Activated T-cell treated with anti-CD3 and anti-CD28 coated beads, Interleukin-2, amount 50 U/mL, for 4 hours (primary cell): Measurements from ENCODE around the gene OR56A1. TPM values are rescaled to one million over a fixed set of nuclear protein-coding genes. Genes with fewer than 3 reads are reported as not detected.
A peak's percentile ranks its signal among the peaks of the same experiment; 100 is the strongest.
"Not testable (repeated sequence)": the region's sequence is repeated elsewhere in the genome, so short reads cannot be mapped to it uniquely, and the experiment has no call there.

Experiments used
- ATAC-seq, 2 donors: fragments of 200-7000 bp; cut with Tn5 transposase; one replicate each; pipeline ENCODE4 v1.10.0; 2021
- DNase-seq: peaks from one replicate; pipeline ENCODE4 v3.0.0-alpha.2; 2020
- H3K27me3 Mint-ChIP-seq: one replicate; pipeline ENCODE4 v1.8.0; 2021; ENCODE audit warnings: low read depth, mixed read lengths
- H3K36me3 Mint-ChIP-seq: one replicate; pipeline ENCODE4 v1.8.0; 2022; ENCODE audit warnings: mixed read lengths; ENCODE audit not compliant: insufficient read depth
- H3K4me1 Mint-ChIP-seq: one replicate; pipeline ENCODE4 v1.8.0; 2021; ENCODE audit warnings: low read depth, mixed read lengths
- H3K4me3 Mint-ChIP-seq: one replicate; pipeline ENCODE4 v1.8.0; 2021; ENCODE audit warnings: mild to moderate bottlenecking, moderate library complexity, mixed read lengths
- H3K9me3 Mint-ChIP-seq: one replicate; pipeline ENCODE4 v1.8.0; 2021; ENCODE audit warnings: mixed read lengths
- total RNA-seq, 3 donors: library from RNA; stranded (reverse); gene quantifications; one replicate each; pipeline ENCODE4 v1.2.1, GENCODE V29; 2021

Gene OR56A1, protein sequence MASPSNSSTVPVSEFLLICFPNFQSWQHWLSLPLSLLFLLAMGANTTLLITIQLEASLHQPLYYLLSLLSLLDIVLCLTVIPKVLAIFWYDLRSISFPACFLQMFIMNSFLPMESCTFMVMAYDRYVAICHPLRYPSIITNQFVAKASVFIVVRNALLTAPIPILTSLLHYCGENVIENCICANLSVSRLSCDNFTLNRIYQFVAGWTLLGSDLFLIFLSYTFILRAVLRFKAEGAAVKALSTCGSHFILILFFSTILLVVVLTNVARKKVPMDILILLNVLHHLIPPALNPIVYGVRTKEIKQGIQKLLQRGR
- total RNA-seq = not detected

DNA sequence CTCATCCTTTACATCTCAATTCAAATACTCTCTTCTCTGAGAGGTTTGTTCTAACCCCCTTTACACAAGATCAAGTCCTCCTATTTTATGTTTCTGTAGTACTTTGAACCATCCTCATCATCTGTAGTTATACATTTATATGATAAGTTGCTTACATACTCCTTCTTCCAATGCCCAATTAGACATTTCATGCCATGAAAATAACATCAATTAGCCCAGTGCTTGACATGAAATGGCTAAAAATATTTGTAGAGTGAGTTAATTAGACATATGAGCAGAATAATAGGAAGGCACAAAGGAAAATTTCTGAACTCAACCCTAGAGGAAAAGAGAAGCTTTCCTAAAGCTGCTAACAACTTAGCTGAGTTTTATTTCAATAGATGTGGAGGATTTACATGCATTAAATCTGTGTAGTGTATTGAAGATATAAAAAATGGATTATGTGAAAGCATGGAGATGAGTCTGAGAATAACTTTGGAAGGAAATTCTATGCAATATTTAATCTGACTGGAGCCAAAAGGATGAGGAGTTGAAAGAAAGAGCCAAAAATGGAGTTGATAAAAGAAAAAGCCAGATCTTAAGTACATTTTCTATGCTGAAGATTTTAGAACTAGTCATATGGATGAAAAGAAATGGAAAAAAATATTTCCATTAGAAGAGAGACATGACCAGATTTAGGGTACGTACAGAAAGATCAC, at the start of gene OR56A1:
TSS of gene OR56A1 (minus strand) at position 51 of the 698 bp plus-strand sequence. CDS start 3,066 bp downstream, outside the sequence.
- no peak for ATAC-seq
- Mint-ChIP-seq H3K27me3 (peaks cover 9% of the 10 kb centered on the region), H3K4me3 (no peak within 1 kb of the TSS), H3K9me3 (no peaks in the 10 kb centered on the region), H3K36me3 (no peaks in the 10 kb centered on the region), H3K4me1 (no peaks in the 10 kb centered on the region)
- DNase-seq = no peak

GRCh38 chr11:6079463-6079862, 48.9 kb upstream of the OR56A1 start:
- Mint-ChIP-seq H3K4me1 (no peaks in the 10 kb centered on the region), H3K27me3 (peaks cover 12% of the 10 kb centered on the region), H3K4me3 (no peak overlapping the region), H3K9me3 (peaks cover 36% of the 10 kb centered on the region), H3K36me3 (no peaks in the 10 kb centered on the region)
- DNase-seq (no peak), ATAC-seq (no peak)

DNA sequence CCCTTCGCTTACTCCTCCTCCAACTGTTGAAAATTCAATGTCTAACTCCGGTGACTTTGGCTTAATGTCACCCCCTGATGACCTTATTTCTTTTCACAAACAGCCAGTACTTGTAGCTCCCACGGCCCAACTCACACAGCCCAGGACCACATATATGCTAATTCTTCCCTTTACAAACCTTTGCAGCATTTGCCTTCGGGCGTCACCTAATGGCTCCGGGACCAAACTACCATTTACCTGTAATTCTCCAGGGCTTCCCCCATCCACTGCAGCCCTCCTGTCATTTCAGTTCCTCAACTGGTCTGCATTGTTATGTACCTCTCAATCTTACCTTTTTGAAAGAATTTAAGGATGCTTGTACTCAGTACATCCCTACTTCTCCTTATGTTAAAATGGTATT, 47.2 kb upstream of the OR56A1 start:
- Mint-ChIP-seq H3K4me1 (no peaks in the 10 kb centered on the region), H3K27me3 (peaks cover 18% of the 10 kb centered on the region), H3K9me3 (peaks cover 23% of the 10 kb centered on the region), H3K36me3 (no peaks in the 10 kb centered on the region), H3K4me3 (no peak overlapping the region)
- ATAC-seq (no peak), DNase-seq (no peak)

- not testable (repeated sequence) for ATAC-seq, H3K4me3 Mint-ChIP-seq
- peaks cover 19% of the 10 kb centered on the region for H3K9me3 Mint-ChIP-seq
Observed at GRCh38 chr11:6076443-6076842, 45.9 kb upstream of the OR56A1 start.

DNA sequence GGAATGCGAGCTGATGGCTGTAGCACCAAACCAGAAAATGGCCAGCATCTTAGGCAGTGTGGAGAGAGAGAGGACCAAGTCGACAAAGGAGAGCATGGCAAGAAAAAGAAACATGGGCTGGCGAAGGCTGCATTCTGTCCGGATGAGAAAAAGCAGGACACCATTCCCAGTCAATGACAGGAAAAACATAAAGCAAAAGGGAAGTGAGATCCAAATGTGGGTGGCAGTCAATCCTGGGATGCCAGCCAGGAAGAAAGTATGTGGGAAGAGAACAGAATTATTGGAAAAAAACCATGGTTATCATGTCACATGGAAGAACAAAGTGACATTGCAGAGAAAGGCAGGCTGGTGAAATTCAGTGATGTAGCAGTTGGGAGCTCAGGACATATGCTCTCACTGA, 36.9 kb upstream of the OR56A1 start:
- H3K4me3 Mint-ChIP-seq = no peak overlapping the region
- H3K36me3 Mint-ChIP-seq = no peaks in the 10 kb centered on the region

More at GRCh38 chr11:6076443-6076842, 45.9 kb upstream of the OR56A1 start:
- peaks cover 18% of the 10 kb centered on the region for H3K27me3 Mint-ChIP-seq
- not testable (repeated sequence) for H3K4me1 Mint-ChIP-seq, H3K36me3 Mint-ChIP-seq, DNase-seq

GRCh38 chr11:6062691-6063358, 32.3 kb upstream of the OR56A1 start:
- H3K4me3 Mint-ChIP-seq = no peak overlapping the region

More for the DNA sequence above, 36.9 kb upstream of the OR56A1 start:
- H3K9me3 Mint-ChIP-seq = no peaks in the 10 kb centered on the region
- H3K4me1 Mint-ChIP-seq = no peaks in the 10 kb centered on the region
- no peak for DNase-seq
- peaks cover 2% of the 10 kb centered on the region for H3K27me3 Mint-ChIP-seq
- no peak for ATAC-seq

GRCh38 chr11:6061475-6061874, 30.9 kb upstream of the OR56A1 start:
- DNase-seq (no peak), ATAC-seq (no peak)
- Mint-ChIP-seq H3K9me3 (no peaks in the 10 kb centered on the region), H3K27me3 (peaks cover 4% of the 10 kb centered on the region), H3K4me1 (no peaks in the 10 kb centered on the region), H3K4me3 (no peak overlapping the region), H3K36me3 (no peaks in the 10 kb centered on the region)

More at GRCh38 chr11:6062691-6063358, 32.3 kb upstream of the OR56A1 start:
- DNase-seq (no peak), ATAC-seq (no peak)
- no peaks in the 10 kb centered on the region for H3K36me3 Mint-ChIP-seq
- H3K9me3 Mint-ChIP-seq = no peaks in the 10 kb centered on the region
- H3K27me3 Mint-ChIP-seq = peaks cover 7% of the 10 kb centered on the region
- H3K4me1 Mint-ChIP-seq = no peaks in the 10 kb centered on the region

- Mint-ChIP-seq H3K4me1 (no peaks in the 10 kb centered on the region), H3K4me3 (no peak overlapping the region), H3K27me3 (peaks cover 20% of the 10 kb centered on the region), H3K36me3 (no peaks in the 10 kb centered on the region), H3K9me3 (no peaks in the 10 kb centered on the region)
- DNase-seq = no peak
- ATAC-seq = no peak
Observed at GRCh38 chr11:6057452-6057851, 26.9 kb upstream of the OR56A1 start.

DNA sequence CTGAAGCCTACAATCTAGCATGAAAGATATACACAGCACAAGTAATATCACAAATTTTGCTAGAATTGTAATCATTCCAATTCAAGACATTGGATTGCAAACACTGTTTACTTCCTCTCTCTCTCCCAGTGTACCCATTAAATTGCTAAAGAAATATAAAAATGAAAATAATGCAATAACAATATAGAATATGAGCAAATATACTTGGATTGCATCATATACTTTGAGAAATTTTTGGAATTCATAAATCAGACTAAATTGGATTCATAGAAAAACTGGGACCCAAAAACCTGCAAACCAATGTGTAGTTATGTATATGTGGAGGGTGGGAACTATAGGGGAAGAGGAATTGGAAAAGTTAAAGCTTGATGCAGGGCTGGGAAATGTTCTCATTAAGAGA, 25.0 kb upstream of the OR56A1 start:
- ATAC-seq (no peak), DNase-seq (no peak)
- no peaks in the 10 kb centered on the region for H3K4me1 Mint-ChIP-seq
- no peak overlapping the region for H3K4me3 Mint-ChIP-seq
- no peaks in the 10 kb centered on the region for H3K36me3 Mint-ChIP-seq
- H3K27me3 Mint-ChIP-seq = peaks cover 27% of the 10 kb centered on the region
- H3K9me3 Mint-ChIP-seq = no peaks in the 10 kb centered on the region

DNA sequence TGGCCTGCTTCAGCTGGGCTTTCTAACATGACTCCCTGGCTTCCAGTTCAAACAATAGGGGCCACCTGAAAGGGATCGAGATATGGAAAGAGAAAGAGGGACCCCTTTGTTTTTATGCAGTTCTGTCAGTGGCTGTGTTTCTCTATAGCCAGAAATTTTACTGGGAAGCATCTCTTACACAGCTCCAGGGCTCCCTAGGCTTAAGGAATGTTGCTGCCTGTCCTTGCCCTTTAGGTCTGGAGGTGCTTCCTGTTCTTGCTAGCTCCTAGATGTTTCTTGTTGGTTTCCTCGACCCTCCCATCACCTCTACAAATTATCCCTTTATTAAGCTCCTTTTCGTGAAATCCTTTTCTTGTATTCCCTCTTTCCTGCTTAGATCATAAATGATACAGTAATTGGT, 21.8 kb upstream of the OR56A1 start:
- DNase-seq = no peak
- Mint-ChIP-seq H3K36me3 (no peaks in the 10 kb centered on the region), H3K9me3 (no peaks in the 10 kb centered on the region), H3K4me1 (no peaks in the 10 kb centered on the region), H3K27me3 (peaks cover 29% of the 10 kb centered on the region), H3K4me3 (no peak overlapping the region)
- no peak for ATAC-seq

DNA sequence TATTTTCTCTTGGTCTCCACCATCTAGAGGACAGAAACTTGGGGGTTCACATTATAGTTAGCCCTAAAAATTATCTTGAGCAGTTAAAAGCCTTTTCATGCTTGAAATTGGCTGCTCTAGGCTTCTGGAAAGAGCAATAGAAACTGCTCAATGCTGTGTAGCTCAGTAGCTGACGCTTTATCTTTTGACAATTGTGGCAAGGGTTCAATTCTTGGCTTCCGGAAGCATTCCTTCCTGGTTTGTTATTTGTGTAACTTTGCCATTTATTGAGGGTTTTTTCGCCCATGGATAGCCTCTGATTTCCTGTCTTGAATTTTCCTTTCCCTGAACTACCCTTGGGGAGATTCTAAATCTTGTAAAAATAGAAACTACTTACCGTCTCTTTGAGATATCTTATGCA, 10.3 kb upstream of the OR56A1 start:
- H3K36me3 Mint-ChIP-seq = no peaks in the 10 kb centered on the region
- ATAC-seq (no peak), DNase-seq (no peak)
- no peaks in the 10 kb centered on the region for H3K9me3 Mint-ChIP-seq
- H3K27me3 Mint-ChIP-seq = peaks cover 14% of the 10 kb centered on the region
- H3K4me1 Mint-ChIP-seq = no peaks in the 10 kb centered on the region
- H3K4me3 Mint-ChIP-seq = no peak overlapping the region

GRCh38 chr11:6027501-6027900, 3.1 kb downstream of the OR56A1 start:
- DNase-seq (no peak), ATAC-seq (no peak)
- Mint-ChIP-seq H3K36me3 (no peaks in the 10 kb centered on the region), H3K4me1 (no peaks in the 10 kb centered on the region), H3K9me3 (no peaks in the 10 kb centered on the region), H3K4me3 (no peak overlapping the region), H3K27me3 (peaks cover 25% of the 10 kb centered on the region)

DNA sequence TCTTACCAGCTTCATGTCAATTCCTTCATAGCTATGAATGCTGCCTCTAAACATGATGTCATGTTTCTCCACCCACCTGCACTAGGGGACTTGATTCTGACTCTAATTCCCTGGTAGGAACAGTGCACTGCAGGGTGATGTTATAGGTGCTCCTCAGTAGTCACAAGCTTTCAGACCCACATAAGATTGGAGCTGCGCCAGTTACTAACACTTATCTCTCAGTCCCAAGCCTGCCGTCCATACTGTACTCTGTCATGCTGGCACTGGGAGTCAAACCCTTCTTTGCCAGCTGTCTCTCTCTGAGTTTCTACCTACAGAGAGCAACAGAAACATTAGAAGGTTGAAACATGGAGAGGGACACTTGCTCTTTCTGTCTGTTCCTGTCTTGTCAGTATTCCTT, 5.5 kb downstream of the OR56A1 start:
- ATAC-seq = no peak
- no peaks in the 10 kb centered on the region for H3K36me3 Mint-ChIP-seq
- peaks cover 25% of the 10 kb centered on the region for H3K27me3 Mint-ChIP-seq

GRCh38 chr11:6022956-6023355, 7.6 kb downstream of the OR56A1 start:
- H3K27me3 Mint-ChIP-seq = peaks cover 25% of the 10 kb centered on the region
- DNase-seq = no peak
- H3K9me3 Mint-ChIP-seq = no peaks in the 10 kb centered on the region
- H3K36me3 Mint-ChIP-seq = no peaks in the 10 kb centered on the region
- H3K4me1 Mint-ChIP-seq = no peaks in the 10 kb centered on the region
- ATAC-seq = peak in 1 of 2 donors; percentile 48
- H3K4me3 Mint-ChIP-seq = no peak overlapping the region

More for the DNA sequence above, 5.5 kb downstream of the OR56A1 start:
- H3K4me3 Mint-ChIP-seq = no peak overlapping the region
- DNase-seq = no peak
- H3K4me1 Mint-ChIP-seq = no peaks in the 10 kb centered on the region
- H3K9me3 Mint-ChIP-seq = no peaks in the 10 kb centered on the region
